Stimulated activated CD4-positive, alpha-beta T cell treated with anti-CD3 and anti-CD28 coated beads, Interleukin-1b, Interleukin-23, amount 100 ng/mL, for 24 hours (primary cell): ENCODE measurements around the gene TCERG1.
A peak's percentile ranks its signal among the peaks of the same experiment; 100 is the strongest.

ENCODE experiments used
- DNase-seq, 4 experiments: peaks; one replicate each; pipeline ENCODE4 v3.0.0-alpha.2; 2020; ENCODE audit warnings: low read depth in 4 of 4, low spot score in 1 of 4

The TCERG1 gene

GRCh38 chr5:146446861-146447733 lies at the start of gene TCERG1:
Gene TCERG1, plus strand, starts transcription at chr5:146447333. Its CDS starts 17 bp downstream, at chr5:146447350.
- peak; percentile 87 to 95 (median 94) for DNase-seq

GRCh38 chr5:146398826-146399225 lies 48.3 kb upstream of the TCERG1 start:
- DNase-seq, result no peak

- DNase-seq, result no peak
Measured at GRCh38 chr5:146399481-146399880, 47.7 kb upstream of the TCERG1 start.

- no peak for DNase-seq
Measured at GRCh38 chr5:146400201-146400600, 46.9 kb upstream of the TCERG1 start.

- no peak for DNase-seq
Measured at GRCh38 chr5:146401021-146401420, 46.1 kb upstream of the TCERG1 start.

GRCh38 chr5:146402949-146403348 lies 44.2 kb upstream of the TCERG1 start:
- no peak for DNase-seq

- no peak for DNase-seq
Measured at GRCh38 chr5:146409054-146409671, 38.0 kb upstream of the TCERG1 start.

- DNase-seq, result no peak
Measured at GRCh38 chr5:146410272-146410671, 36.9 kb upstream of the TCERG1 start.

GRCh38 chr5:146419696-146420095 lies 27.4 kb upstream of the TCERG1 start:
- DNase-seq, result no peak

- DNase-seq, result no peak
Measured at GRCh38 chr5:146425023-146425422, 22.1 kb upstream of the TCERG1 start.

GRCh38 chr5:146426305-146426704 lies 20.8 kb upstream of the TCERG1 start:
- DNase-seq, result no peak

GRCh38 chr5:146426853-146427618 lies 20.1 kb upstream of the TCERG1 start:
- DNase-seq, result no peak

GRCh38 chr5:146427619-146427997 lies 19.5 kb upstream of the TCERG1 start:
- no peak for DNase-seq

GRCh38 chr5:146428658-146429057 lies 18.5 kb upstream of the TCERG1 start:
- DNase-seq, result no peak

GRCh38 chr5:146440353-146440752 lies 6.8 kb upstream of the TCERG1 start:
- DNase-seq, result no peak

- no peak for DNase-seq
Measured at GRCh38 chr5:146440870-146441495, 6.2 kb upstream of the TCERG1 start.

- no peak for DNase-seq
Measured at GRCh38 chr5:146441896-146442295, 5.2 kb upstream of the TCERG1 start.

- peak in 1 of 4 experiments; percentile 12 for DNase-seq
Measured at GRCh38 chr5:146447734-146448380, 724 bp downstream of the TCERG1 start.

- DNase-seq, result no peak
Measured at GRCh38 chr5:146448783-146449519, 1.8 kb downstream of the TCERG1 start.

- no peak for DNase-seq
Measured at GRCh38 chr5:146450002-146450401, 2.9 kb downstream of the TCERG1 start.
